Measurements from ENCODE around the gene GABRA4. TPM values are rescaled to one million over a fixed set of nuclear protein-coding genes. Genes with fewer than 3 reads are reported as not detected.

Gene GABRA4
- total RNA-seq, 4 donors from 2014 or later = 0.02 TPM; not detected in 3

- ATAC-seq = no peak
- Histone ChIP-seq H3K4me3 (no peak overlapping the region), H3K27ac (no peak overlapping the region), H3K9me3 (no peaks in the 10 kb centered on the region), H3K4me1 (no peaks in the 10 kb centered on the region), H3K27me3 (no peaks in the 10 kb centered on the region), H3K36me3 (no peaks in the 10 kb centered on the region)
- in situ Hi-C loops (cut with MboI; ENCODE audit: low sequenced_read_pairs in 4 of 4) (no loop called here), intact Hi-C loops (cut with DNase I; ENCODE audit: low total_unique reads) (no loop called here)
- no peak for TF ChIP-seq POLR2A (IDR thresholded peaks at IDR 0.05)
- no peak for TF ChIP-seq CTCF (IDR thresholded peaks at IDR 0.05 in 4 of 5, conservative IDR thresholded peaks at IDR 0.05 in 1 of 5)
- DNase-seq = no peak
Observed at GRCh38 chr4:46986922-46987638, 6.3 kb downstream of the GABRA4 start.

DNA sequence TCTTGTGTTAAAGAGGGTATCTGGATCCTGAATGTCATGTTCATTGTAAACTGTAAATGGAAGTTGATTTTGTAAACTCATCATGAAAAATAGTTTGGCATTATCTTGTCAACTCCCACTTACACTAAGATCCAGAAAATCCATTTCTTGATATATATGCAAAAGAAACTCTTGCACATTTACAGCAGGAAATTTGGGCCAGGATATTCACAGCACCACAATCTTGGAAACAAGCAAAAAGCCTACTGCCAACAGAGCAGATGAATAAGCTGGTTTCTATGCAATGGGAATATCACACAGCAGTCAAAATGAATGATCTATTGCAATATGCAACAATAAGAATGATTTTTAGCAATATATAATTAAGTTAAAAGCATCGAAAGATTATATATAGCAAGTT is 8.6 kb downstream of the GABRA4 start:
- in situ Hi-C loops (cut with MboI; ENCODE audit: low sequenced_read_pairs in 4 of 4) = no loop called here
- ATAC-seq = no peak
- Histone ChIP-seq H3K27ac (no peak overlapping the region), H3K27me3 (no peaks in the 10 kb centered on the region), H3K36me3 (no peaks in the 10 kb centered on the region), H3K4me1 (no peaks in the 10 kb centered on the region), H3K4me3 (no peak overlapping the region), H3K9me3 (no peaks in the 10 kb centered on the region)
- no peak for DNase-seq
- intact Hi-C loops (cut with DNase I; ENCODE audit: low total_unique reads) = no loop called here
- no peak for TF ChIP-seq POLR2A (IDR thresholded peaks at IDR 0.05)
- TF ChIP-seq CTCF (IDR thresholded peaks at IDR 0.05 in 4 of 5, conservative IDR thresholded peaks at IDR 0.05 in 1 of 5) = no peak

DNA sequence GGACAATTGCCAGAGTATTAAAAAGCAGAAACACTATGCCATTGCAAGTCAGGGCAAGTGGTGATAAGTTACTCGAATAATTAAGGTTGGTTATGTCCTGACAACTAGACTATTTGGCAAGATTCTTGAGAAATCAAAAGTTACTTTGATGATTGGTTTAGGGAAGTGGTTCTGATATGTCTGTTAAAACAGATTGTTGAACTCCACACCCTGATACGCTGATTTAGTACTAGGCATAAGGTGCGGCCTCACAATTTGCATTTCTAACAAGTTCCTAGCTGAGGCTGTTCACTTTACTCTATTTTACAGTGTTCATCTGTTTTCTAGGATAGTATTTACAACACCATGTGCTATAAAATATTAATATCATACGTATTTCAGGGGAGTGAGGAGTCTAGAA is 12.5 kb downstream of the GABRA4 start:
- no peaks in the 10 kb centered on the region for H3K4me1 ChIP-seq
- no peak for ATAC-seq

DNA sequence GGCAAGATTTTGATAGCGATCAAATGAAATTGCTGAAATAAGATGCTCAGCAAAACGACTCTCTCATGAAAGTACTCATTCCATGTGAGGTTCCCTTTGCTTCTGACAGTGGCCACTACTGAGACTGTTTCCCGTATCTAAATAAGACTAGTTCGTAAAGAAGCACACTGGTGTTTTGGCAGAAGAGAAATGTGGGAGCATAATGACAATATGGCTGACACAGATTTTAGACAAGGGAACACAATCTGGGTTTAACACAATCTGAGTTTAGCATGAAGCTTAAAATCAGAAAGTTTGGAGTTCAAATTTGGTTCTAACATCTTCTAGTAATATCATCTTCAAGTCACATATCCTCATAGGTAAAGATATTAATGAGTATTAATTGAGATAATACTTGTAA is 13.7 kb downstream of the GABRA4 start:
- Histone ChIP-seq H3K4me1 (no peaks in the 10 kb centered on the region), H3K36me3 (no peaks in the 10 kb centered on the region), H3K4me3 (no peak overlapping the region), H3K9me3 (no peaks in the 10 kb centered on the region), H3K27ac (no peak overlapping the region), H3K27me3 (no peaks in the 10 kb centered on the region)
- TF ChIP-seq CTCF (IDR thresholded peaks at IDR 0.05 in 4 of 5, conservative IDR thresholded peaks at IDR 0.05 in 1 of 5) = no peak
- TF ChIP-seq POLR2A (IDR thresholded peaks at IDR 0.05) = no peak
- intact Hi-C loops (cut with DNase I; ENCODE audit: low total_unique reads) (no loop called here), in situ Hi-C loops (cut with MboI; ENCODE audit: low sequenced_read_pairs in 4 of 4) (no loop called here)
- ATAC-seq (no peak), DNase-seq (no peak)

More for the DNA sequence above, 12.5 kb downstream of the GABRA4 start:
- in situ Hi-C loops (cut with MboI; ENCODE audit: low sequenced_read_pairs in 4 of 4) = no loop called here
- Histone ChIP-seq H3K27me3 (no peaks in the 10 kb centered on the region), H3K4me3 (no peak overlapping the region), H3K9me3 (no peaks in the 10 kb centered on the region), H3K27ac (no peak overlapping the region), H3K36me3 (no peaks in the 10 kb centered on the region)
- TF ChIP-seq POLR2A (IDR thresholded peaks at IDR 0.05) = no peak
- TF ChIP-seq CTCF (IDR thresholded peaks at IDR 0.05 in 4 of 5, conservative IDR thresholded peaks at IDR 0.05 in 1 of 5) = no peak
- intact Hi-C loops (cut with DNase I; ENCODE audit: low total_unique reads) = no loop called here
- no peak for DNase-seq

DNA sequence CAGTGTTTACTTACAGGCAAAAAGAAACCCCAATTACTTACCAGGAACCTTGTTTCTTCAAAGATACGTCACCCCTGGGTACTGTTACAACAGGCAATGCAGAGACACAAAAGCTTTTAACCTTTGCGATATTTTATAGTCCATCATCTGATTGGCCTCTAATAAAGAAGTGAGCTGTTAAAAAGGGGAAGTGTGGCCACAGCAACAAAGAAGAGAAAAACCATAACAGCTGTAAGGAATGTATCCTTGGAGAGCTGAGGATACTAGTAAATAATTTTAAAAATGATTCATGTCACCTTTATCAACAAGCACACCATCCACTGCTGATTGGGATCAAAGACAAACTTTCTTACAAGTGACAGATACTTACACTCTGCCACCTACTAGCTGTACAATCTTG is 14.1 kb downstream of the GABRA4 start:
- H3K27me3 ChIP-seq = no peaks in the 10 kb centered on the region
- in situ Hi-C loops (cut with MboI; ENCODE audit: low sequenced_read_pairs in 4 of 4) = no loop called here
- no peaks in the 10 kb centered on the region for H3K36me3 ChIP-seq
- no peak overlapping the region for H3K4me3 ChIP-seq
- no peaks in the 10 kb centered on the region for H3K4me1 ChIP-seq
- intact Hi-C loops (cut with DNase I; ENCODE audit: low total_unique reads) = no loop called here
- no peak for ATAC-seq
- DNase-seq = no peak
- TF ChIP-seq POLR2A (IDR thresholded peaks at IDR 0.05) (no peak), CTCF (IDR thresholded peaks at IDR 0.05 in 4 of 5, conservative IDR thresholded peaks at IDR 0.05 in 1 of 5) (no peak)
- H3K27ac ChIP-seq = no peak overlapping the region
- H3K9me3 ChIP-seq = no peaks in the 10 kb centered on the region

Data from gastrocnemius medialis (tissue), 4 donors.